CD4-positive, alpha-beta T cell (primary cell): ENCODE measurements around the gene SH3RF3. TPM values are rescaled to one million over a fixed set of nuclear protein-coding genes. Genes with fewer than 3 reads are reported as not detected.

ENCODE experiments used
- ATAC-seq: fragments of 200-7000 bp; cut with Tn5 transposase; one replicate; pipeline ENCODE4 v1.10.0; 2022; ENCODE audit warnings: mild to moderate bottlenecking; ENCODE audit not compliant: poor library complexity
- CTCF ChIA-PET: fragments of 350-600 bp; sonication (Branson Sonifier 250); formaldehyde crosslinking; loops from one replicate; lab custom pipeline; 2021; ENCODE audit warnings: antibody characterized with exemption, inconsistent platforms; lab: Charles Lee
- POLR2A ChIA-PET: fragments of 350-600 bp; sonication (Branson Sonifier 250); formaldehyde crosslinking; loops from one replicate; lab custom pipeline; 2021; ENCODE audit warnings: antibody characterized with exemption, inconsistent platforms; lab: Charles Lee
- DNase-seq, 14 experiments: peaks; one replicate each; pipeline ENCODE4 v3.0.0-alpha.2; 2013 to 2020; ENCODE audit warnings: mixed read lengths in 2 of 14
- H3K27ac ChIP-seq, 2 donors: one replicate each; pipeline versions ENCODE4 v1.5.1 to v1.7.0; 2013; ENCODE audit warnings: low read length in 2 of 2, low read depth in 1 of 2, mild to moderate bottlenecking in 1 of 2
- H3K27me3 ChIP-seq, 2 experiments: 1 replicate in 1 of 2; 2 replicates in 1 of 2; pipeline versions ENCODE4 v1.6.1 to v1.7.0; 2013; ENCODE audit warnings: low read length in 2 of 2, control low read depth in 1 of 2, mild to moderate bottlenecking in 1 of 2, moderate library complexity in 1 of 2; ENCODE audit not compliant: insufficient read depth in 2 of 2, control insufficient read depth in 1 of 2
- H3K36me3 ChIP-seq: one replicate; pipeline ENCODE4 v1.6.1; 2013; ENCODE audit warnings: low read length, control low read depth; ENCODE audit not compliant: insufficient read depth
- H3K4me1 ChIP-seq: one replicate; pipeline ENCODE4 v1.6.1; 2013; ENCODE audit warnings: low read length, control low read depth; ENCODE audit not compliant: insufficient read depth
- H3K4me3 ChIP-seq: one replicate; pipeline ENCODE4 v1.5.1; 2013; ENCODE audit warnings: mild to moderate bottlenecking, low read length, moderate library complexity
- H3K9me3 ChIP-seq, 2 experiments: 1 replicate in 1 of 2; 2 replicates in 1 of 2; pipeline versions ENCODE4 v1.6.1 to v1.7.0; 2013; ENCODE audit warnings: low read length in 2 of 2, mild to moderate bottlenecking in 2 of 2, control low read depth in 1 of 2, moderate library complexity in 1 of 2; ENCODE audit not compliant: control insufficient read depth in 1 of 2, insufficient read depth in 1 of 2
- H3K27ac Mint-ChIP-seq: one replicate; pipeline ENCODE4 v1.8.0; 2020; ENCODE audit warnings: mixed read lengths
- H3K27me3 Mint-ChIP-seq: one replicate; pipeline ENCODE4 v1.8.0; 2021; ENCODE audit warnings: mixed read lengths
- H3K36me3 Mint-ChIP-seq: one replicate; pipeline ENCODE4 v1.8.0; 2021; ENCODE audit warnings: low read depth, mixed read lengths
- H3K4me1 Mint-ChIP-seq: one replicate; pipeline ENCODE4 v1.8.0; 2021; ENCODE audit warnings: low read depth, mixed read lengths
- H3K4me3 Mint-ChIP-seq: one replicate; pipeline ENCODE4 v1.8.0; 2020; ENCODE audit warnings: mild to moderate bottlenecking, mixed read lengths
- H3K9me3 Mint-ChIP-seq: one replicate; pipeline ENCODE4 v1.8.0; 2020; ENCODE audit warnings: mixed read lengths
- CTCF ChIP-seq: fragments of 200-600 bp; IDR thresholded peaks from one replicate; pipeline ENCODE4 v1.8.0; 2022; ENCODE audit warnings: antibody characterized with exemption, mild to moderate bottlenecking
- intact Hi-C, 2 experiments: fragments of 100-400 bp; cut with DNase I in 1 of 2; cut with micrococcal nuclease in 1 of 2; formaldehyde crosslinking; loops; one replicate each; pipeline versions ENCODE4 v1.15.1 to v1.9.0; 2023 to 2025; cut with DNase I, micrococcal nuclease
- total RNA-seq, 174 experiments: library from RNA in 2 of 174; stranded (reverse) in 2 of 174; gene quantifications; one replicate each; pipeline ENCODE4 v1.2.3 and lab custom pipeline; 2021 to 2026

SH3RF3 gene
- total RNA-seq, 2 experiments from 2014 or later, result 5.2 to 5.9 TPM

- intact Hi-C loops, result no loop called here
- no peak overlapping the region for H3K27ac Mint-ChIP-seq
Observed at GRCh38 chr2:109299536-109299935, 170.5 kb downstream of the SH3RF3 start.

GRCh38 chr2:109300582-109300981 is 171.6 kb downstream of the SH3RF3 start:
- ChIA-PET CTCF (no interaction called here), POLR2A (no interaction called here)
- no peaks in the 10 kb centered on the region for H3K9me3 ChIP-seq
- DNase-seq (no peak), ATAC-seq (no peak)
- H3K27me3 ChIP-seq, result no peaks in the 10 kb centered on the region
- TF ChIP-seq CTCF, result no peak
- H3K4me3 Mint-ChIP-seq, result no peak overlapping the region
- H3K9me3 Mint-ChIP-seq, result no peaks in the 10 kb centered on the region
- H3K27me3 Mint-ChIP-seq, result no peaks in the 10 kb centered on the region
- no peak overlapping the region for H3K27ac ChIP-seq
- H3K36me3 Mint-ChIP-seq, result no peaks in the 10 kb centered on the region
- H3K4me3 ChIP-seq, result no peak overlapping the region
- H3K27ac Mint-ChIP-seq, result no peak overlapping the region
- intact Hi-C loops, result no loop called here
- H3K36me3 ChIP-seq, result no peaks in the 10 kb centered on the region
- no peaks in the 10 kb centered on the region for H3K4me1 ChIP-seq
- no peaks in the 10 kb centered on the region for H3K4me1 Mint-ChIP-seq

More at GRCh38 chr2:109299536-109299935, 170.5 kb downstream of the SH3RF3 start:
- no peaks in the 10 kb centered on the region for H3K4me1 Mint-ChIP-seq
- no peak for DNase-seq
- TF ChIP-seq CTCF, result no peak
- ChIA-PET POLR2A (no interaction called here), CTCF (no interaction called here)
- no peaks in the 10 kb centered on the region for H3K27me3 Mint-ChIP-seq
- Histone ChIP-seq H3K4me3 (no peak overlapping the region), H3K27ac (no peak overlapping the region), H3K36me3 (no peaks in the 10 kb centered on the region), H3K27me3 (no peaks in the 10 kb centered on the region), H3K4me1 (no peaks in the 10 kb centered on the region), H3K9me3 (peaks cover 0 to 7% of the 10 kb centered on the region in 2 experiments)
- no peaks in the 10 kb centered on the region for H3K9me3 Mint-ChIP-seq
- no peak overlapping the region for H3K4me3 Mint-ChIP-seq
- ATAC-seq, result no peak
- H3K36me3 Mint-ChIP-seq, result no peaks in the 10 kb centered on the region

GRCh38 chr2:109301746-109302145 is 172.7 kb downstream of the SH3RF3 start:
- no peaks in the 10 kb centered on the region for H3K9me3 ChIP-seq
- ATAC-seq (no peak), DNase-seq (no peak)
- ChIA-PET POLR2A (no interaction called here), CTCF (no interaction called here)
- Mint-ChIP-seq H3K4me3 (no peak overlapping the region), H3K27me3 (no peaks in the 10 kb centered on the region), H3K27ac (no peak overlapping the region), H3K36me3 (no peaks in the 10 kb centered on the region), H3K9me3 (no peaks in the 10 kb centered on the region), H3K4me1 (no peaks in the 10 kb centered on the region)
- no peaks in the 10 kb centered on the region for H3K4me1 ChIP-seq
- TF ChIP-seq CTCF, result no peak
- H3K4me3 ChIP-seq, result no peak overlapping the region
- H3K27ac ChIP-seq, result no peak overlapping the region
- H3K36me3 ChIP-seq, result no peaks in the 10 kb centered on the region
- intact Hi-C loops, result no loop called here
- no peaks in the 10 kb centered on the region for H3K27me3 ChIP-seq
